Keratinocyte (primary cell): ENCODE data around the gene NOTUM. TPM values are rescaled to one million over a fixed set of nuclear protein-coding genes. Genes with fewer than 3 reads are reported as not detected.

ENCODE experiments used
- DNase-seq: peaks from one replicate; pipeline ENCODE4 v3.0.0-alpha.2; 2011; ENCODE audit warnings: low read depth, missing footprints, low spot score
- FAIRE-seq: peaks from 2 replicates; lab custom pipeline; 2011; peaks lifted over from hg19 to GRCh38; lab: Jason Lieb, UNC
- H2AFZ ChIP-seq: 2 replicates; pipeline ENCODE4 v1.6.0; 2012; ENCODE audit warnings: low read length, control low read depth, inconsistent platforms; ENCODE audit not compliant: control insufficient read depth
- H3K27ac ChIP-seq: 2 replicates; pipeline ENCODE4 v1.5.1; 2011; ENCODE audit warnings: low read length; ENCODE audit not compliant: control insufficient read depth, insufficient read depth
- H3K27me3 ChIP-seq: 3 replicates; pipeline ENCODE4 v1.6.0; 2011; ENCODE audit warnings: low read length; ENCODE audit not compliant: control insufficient read depth, insufficient read depth; ENCODE audit errors: extremely low read depth
- H3K36me3 ChIP-seq, 2 experiments: 2 replicates in 1 of 2; 3 replicates in 1 of 2; pipeline ENCODE4 v1.5.1; 2011; ENCODE audit warnings: low read length in 2 of 2, mild to moderate bottlenecking in 1 of 2; ENCODE audit not compliant: control insufficient read depth in 2 of 2, insufficient read depth in 2 of 2; ENCODE audit errors: extremely low read depth in 1 of 2
- H3K4me1 ChIP-seq: 3 replicates; pipeline ENCODE4 v1.5.1; 2011; ENCODE audit warnings: low read length; ENCODE audit not compliant: control insufficient read depth, insufficient read depth; ENCODE audit errors: extremely low read depth
- H3K4me2 ChIP-seq: 3 replicates; pipeline ENCODE4 v1.6.0; 2011; ENCODE audit warnings: low read depth, low read length; ENCODE audit not compliant: control insufficient read depth, insufficient read depth; ENCODE audit errors: extremely low read depth
- H3K4me3 ChIP-seq, 3 experiments: fragments of 200-600 bp in 1 of 3; sonication (generic) in 1 of 3; 2 replicates in 2 of 3; 3 replicates in 1 of 3; pipeline ENCODE4 v1.5.1; 2011 to 2016; ENCODE audit warnings: low read length in 3 of 3, mild to moderate bottlenecking in 3 of 3, control low read depth in 2 of 3, inconsistent platforms in 1 of 3, low read depth in 1 of 3, mixed read lengths in 1 of 3, mixed run types in 1 of 3, moderate library complexity in 1 of 3; ENCODE audit not compliant: control insufficient read depth in 2 of 3, insufficient read depth in 2 of 3; ENCODE audit errors: extremely low read depth in 1 of 3
- H3K79me2 ChIP-seq: 2 replicates; pipeline ENCODE4 v1.6.0; 2012; ENCODE audit warnings: low read length; ENCODE audit not compliant: control insufficient read depth, insufficient read depth
- H3K9ac ChIP-seq: 3 replicates; pipeline ENCODE4 v1.6.0; 2011; ENCODE audit warnings: low read length; ENCODE audit not compliant: control insufficient read depth, insufficient read depth; ENCODE audit errors: extremely low read depth
- H3K9me1 ChIP-seq: 3 replicates; pipeline ENCODE4 v1.6.0; 2011; ENCODE audit warnings: low read length; ENCODE audit not compliant: control insufficient read depth, insufficient read depth; ENCODE audit errors: extremely low read depth
- H3K9me3 ChIP-seq: 2 replicates; pipeline ENCODE4 v1.5.1; 2012; ENCODE audit warnings: low read depth, low read length; ENCODE audit not compliant: control insufficient read depth
- H4K20me1 ChIP-seq: 3 replicates; pipeline ENCODE4 v1.6.0; 2011; ENCODE audit warnings: low read length; ENCODE audit not compliant: control insufficient read depth, insufficient read depth; ENCODE audit errors: extremely low read depth
- CTCF ChIP-seq, 3 experiments: IDR thresholded peaks in 1 of 3; conservative IDR thresholded peaks in 1 of 3; optimal IDR thresholded peaks in 1 of 3; 2 replicates in 2 of 3; 3 replicates in 1 of 3; pipeline versions ENCODE3 to v1.5.1; 2011; ENCODE audit warnings: low read length in 3 of 3, mild to moderate bottlenecking in 3 of 3, moderate library complexity in 2 of 3, control low read depth in 1 of 3, inconsistent platforms in 1 of 3; ENCODE audit not compliant: insufficient read depth in 2 of 3; ENCODE audit errors: extremely low read depth in 1 of 3
- EZH2 ChIP-seq: IDR thresholded peaks from one replicate; pipeline ENCODE4 v1.6.1; 2012; ENCODE audit warnings: inconsistent platforms, mild to moderate bottlenecking, low read length, moderate library complexity
- dilution Hi-C: fragments of 300-500 bp; cut with MboI; formaldehyde crosslinking; loops from one replicate; pipeline ENCODE4 v1.7.0; 2020; ENCODE audit warnings: low sequenced_read_pairs; ENCODE audit not compliant: extremely low pct_ligation_motif_present
- polyA plus RNA-seq, 5 experiments: library from polyadenylated mRNA; depleted of rRNA in 3 of 5; stranded (reverse) in 3 of 5; stranded (forward) in 1 of 5; unstranded in 1 of 5; fragments of >200 nt; gene quantifications; 1 replicate in 1 of 5; 2 replicates in 3 of 5; 3 replicates in 1 of 5; pipeline versions ENCODE4 v1.2.1 to v1.2.3, GENCODE V29; 2011 to 2012; ENCODE audit warnings: missing spikeins in 2 of 5, low read depth in 1 of 5, low replicate concordance in 1 of 5

Gene NOTUM
- polyA plus RNA-seq, 1 donor (not counting 4 experiments of a cell fraction or from before 2014, with no cell fraction given) = not detected

GRCh38 chr17:81987161-81987770, 26.3 kb upstream of the NOTUM start:
- TF ChIP-seq CTCF (optimal IDR thresholded peaks at IDR 0.05 in 1 of 3, IDR thresholded peaks at IDR 0.05 in 1 of 3, conservative IDR thresholded peaks at IDR 0.05 in 1 of 3; ENCODE audit: extremely low read depth in 1 of 3, insufficient read depth in 2 of 3, low read length in 3 of 3) (no peak), EZH2 (no peak)
- H3K9ac ChIP-seq = no peak overlapping the region
- no peak overlapping the region for H3K27ac ChIP-seq
- H3K4me2 ChIP-seq = no peak overlapping the region
- no peaks in the 10 kb centered on the region for H3K9me3 ChIP-seq
- dilution Hi-C loops = no loop called here
- FAIRE-seq (no peak), DNase-seq (no peak)
- H3K79me2 ChIP-seq = no peaks in the 10 kb centered on the region
- no peaks in the 10 kb centered on the region for H4K20me1 ChIP-seq
- no peaks in the 10 kb centered on the region for H3K27me3 ChIP-seq
- no peak overlapping the region for H3K4me3 ChIP-seq
- no peak overlapping the region for H2AFZ ChIP-seq
- no peaks in the 10 kb centered on the region for H3K9me1 ChIP-seq
- peaks cover 6 to 12% of the 10 kb centered on the region in 2 experiments for H3K36me3 ChIP-seq
- peaks cover 10% of the 10 kb centered on the region for H3K4me1 ChIP-seq

- H3K4me1 ChIP-seq = peaks cover 3% of the 10 kb centered on the region
- H4K20me1 ChIP-seq = no peaks in the 10 kb centered on the region
- no peaks in the 10 kb centered on the region for H3K27me3 ChIP-seq
- no peak for DNase-seq
- H3K9me1 ChIP-seq = no peaks in the 10 kb centered on the region
- dilution Hi-C loops = no loop called here
- no peak overlapping the region for H3K4me2 ChIP-seq
- no peak for TF ChIP-seq CTCF (optimal IDR thresholded peaks at IDR 0.05 in 1 of 3, IDR thresholded peaks at IDR 0.05 in 1 of 3, conservative IDR thresholded peaks at IDR 0.05 in 1 of 3; ENCODE audit: extremely low read depth in 1 of 3, insufficient read depth in 2 of 3, low read length in 3 of 3)
- no peak for TF ChIP-seq EZH2
- H3K9ac ChIP-seq = no peak overlapping the region
- no peak overlapping the region for H3K27ac ChIP-seq
- H3K4me3 ChIP-seq = no peak overlapping the region
- H3K79me2 ChIP-seq = no peaks in the 10 kb centered on the region
- FAIRE-seq = no peak
- no peak overlapping the region for H2AFZ ChIP-seq
- H3K9me3 ChIP-seq = no peaks in the 10 kb centered on the region
- H3K36me3 ChIP-seq = peaks cover 6 to 12% of the 10 kb centered on the region in 2 experiments
These were observed 25.6 kb upstream of the NOTUM start for GRCh38 chr17:81986606-81987005.
